ENCODE measurements around the gene PAK3.

PAK3 gene

GRCh38 chrX:111098874-111099273, 2.9 kb downstream of the PAK3 start:
- H3K4me1 ChIP-seq = no peaks in the 10 kb centered on the region
- H3K27me3 ChIP-seq (ENCODE audit: control insufficient read depth, insufficient read depth, low read length) = no peaks in the 10 kb centered on the region
- H3K9me3 ChIP-seq (ENCODE audit: control insufficient read depth, low read length) = no peaks in the 10 kb centered on the region
- H2AFZ ChIP-seq = no peak overlapping the region
- H3K4me3 ChIP-seq (ENCODE audit: low read depth, low read length) = no peak overlapping the region
- peak; percentile 30 for TF ChIP-seq CTCF (IDR thresholded peaks at IDR 0.05)
- H3K27ac ChIP-seq = no peak overlapping the region
- H3K4me2 ChIP-seq (ENCODE audit: low read length) = no peak overlapping the region
- no peak overlapping the region for H3K9ac ChIP-seq
- H3K36me3 ChIP-seq (ENCODE audit: control insufficient read depth, insufficient read depth, low read length) = no peaks in the 10 kb centered on the region
- no peaks in the 10 kb centered on the region for H3K79me2 ChIP-seq

GRCh38 chrX:111100191-111100590, 4.2 kb downstream of the PAK3 start:
- peak; percentile 27 for TF ChIP-seq CTCF (IDR thresholded peaks at IDR 0.05)
- Histone ChIP-seq H3K36me3 (ENCODE audit: control insufficient read depth, insufficient read depth, low read length) (no peaks in the 10 kb centered on the region), H3K4me1 (no peaks in the 10 kb centered on the region), H3K4me3 (ENCODE audit: low read depth, low read length) (no peak overlapping the region), H2AFZ (no peak overlapping the region), H3K4me2 (ENCODE audit: low read length) (no peak overlapping the region), H3K9me3 (ENCODE audit: control insufficient read depth, low read length) (no peaks in the 10 kb centered on the region), H3K9ac (no peak overlapping the region), H3K27ac (no peak overlapping the region), H3K79me2 (no peaks in the 10 kb centered on the region), H3K27me3 (ENCODE audit: control insufficient read depth, insufficient read depth, low read length) (no peaks in the 10 kb centered on the region)

GRCh38 chrX:111101580-111101979, 5.6 kb downstream of the PAK3 start:
- no peaks in the 10 kb centered on the region for H3K4me1 ChIP-seq
- H3K4me3 ChIP-seq (ENCODE audit: low read depth, low read length) = no peak overlapping the region
- no peak overlapping the region for H3K27ac ChIP-seq
- no peak overlapping the region for H3K9ac ChIP-seq
- no peaks in the 10 kb centered on the region for H3K79me2 ChIP-seq
- H3K36me3 ChIP-seq (ENCODE audit: control insufficient read depth, insufficient read depth, low read length) = no peaks in the 10 kb centered on the region
- no peaks in the 10 kb centered on the region for H3K9me3 ChIP-seq (ENCODE audit: control insufficient read depth, low read length)
- TF ChIP-seq CTCF (IDR thresholded peaks at IDR 0.05) = no peak
- no peaks in the 10 kb centered on the region for H3K27me3 ChIP-seq (ENCODE audit: control insufficient read depth, insufficient read depth, low read length)
- no peak overlapping the region for H3K4me2 ChIP-seq (ENCODE audit: low read length)
- H2AFZ ChIP-seq = no peak overlapping the region

- Histone ChIP-seq H3K79me2 (no peaks in the 10 kb centered on the region), H3K9me3 (ENCODE audit: control insufficient read depth, low read length) (no peaks in the 10 kb centered on the region), H3K4me2 (ENCODE audit: low read length) (no peak overlapping the region), H2AFZ (no peak overlapping the region), H3K4me1 (no peaks in the 10 kb centered on the region), H3K9ac (no peak overlapping the region), H3K4me3 (ENCODE audit: low read depth, low read length) (no peak overlapping the region), H3K27ac (no peak overlapping the region), H3K36me3 (ENCODE audit: control insufficient read depth, insufficient read depth, low read length) (no peaks in the 10 kb centered on the region), H3K27me3 (ENCODE audit: control insufficient read depth, insufficient read depth, low read length) (no peaks in the 10 kb centered on the region)
- no peak for TF ChIP-seq CTCF (IDR thresholded peaks at IDR 0.05)
Measured at GRCh38 chrX:111102636-111103035, 6.6 kb downstream of the PAK3 start.

GRCh38 chrX:111103246-111103645, 7.3 kb downstream of the PAK3 start:
- Histone ChIP-seq H3K9ac (no peak overlapping the region), H3K27me3 (ENCODE audit: control insufficient read depth, insufficient read depth, low read length) (no peaks in the 10 kb centered on the region), H2AFZ (no peak overlapping the region), H3K4me1 (no peaks in the 10 kb centered on the region), H3K36me3 (ENCODE audit: control insufficient read depth, insufficient read depth, low read length) (no peaks in the 10 kb centered on the region), H3K9me3 (ENCODE audit: control insufficient read depth, low read length) (no peaks in the 10 kb centered on the region), H3K79me2 (no peaks in the 10 kb centered on the region), H3K27ac (no peak overlapping the region), H3K4me2 (ENCODE audit: low read length) (no peak overlapping the region), H3K4me3 (ENCODE audit: low read depth, low read length) (no peak overlapping the region)
- no peak for TF ChIP-seq CTCF (IDR thresholded peaks at IDR 0.05)
